ENCODE measurements around the gene MRTO4. TPM values are rescaled to one million over a fixed set of nuclear protein-coding genes. Genes with fewer than 3 reads are reported as not detected.
A peak's percentile ranks its signal among the peaks of the same experiment; 100 is the strongest.

Gene MRTO4
- total and polyA plus RNA-seq, 9 of the 15 experiments (the other 6 are each of a cell fraction or from before 2014, with no cell fraction given) = 62.0 to 173 (median 146) TPM

- TF ChIP-seq, protein P1, sequence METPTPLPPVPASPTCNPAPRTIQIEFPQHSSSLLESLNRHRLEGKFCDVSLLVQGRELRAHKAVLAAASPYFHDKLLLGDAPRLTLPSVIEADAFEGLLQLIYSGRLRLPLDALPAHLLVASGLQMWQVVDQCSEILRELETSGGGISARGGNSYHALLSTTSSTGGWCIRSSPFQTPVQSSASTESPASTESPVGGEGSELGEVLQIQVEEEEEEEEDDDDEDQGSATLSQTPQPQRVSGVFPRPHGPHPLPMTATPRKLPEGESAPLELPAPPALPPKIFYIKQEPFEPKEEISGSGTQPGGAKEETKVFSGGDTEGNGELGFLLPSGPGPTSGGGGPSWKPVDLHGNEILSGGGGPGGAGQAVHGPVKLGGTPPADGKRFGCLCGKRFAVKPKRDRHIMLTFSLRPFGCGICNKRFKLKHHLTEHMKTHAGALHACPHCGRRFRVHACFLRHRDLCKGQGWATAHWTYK (CRISPR knock-in tag; IDR thresholded peaks at IDR 0.05) = no peak
- TF ChIP-seq ZNF77 (CRISPR knock-in tag; IDR thresholded peaks at IDR 0.05) = no peak
- no peak for TF ChIP-seq MLLT1 (IDR thresholded peaks at IDR 0.05)
- TF ChIP-seq MTA2 (IDR thresholded peaks at IDR 0.05; ENCODE audit: low read depth) = no peak
- no peak for TF ChIP-seq CBFB (CRISPR knock-in tag; IDR thresholded peaks at IDR 0.05)
- TF ChIP-seq ZNF778 (CRISPR knock-in tag; IDR thresholded peaks at IDR 0.05) = no peak
- TF ChIP-seq TCF3 (CRISPR knock-in tag; IDR thresholded peaks at IDR 0.05) = no peak
- TF ChIP-seq HDAC2 (IDR thresholded peaks at IDR 0.05) = peak; percentile 56; the same call in 1 of the 2 replicates
- no peak for TF ChIP-seq SP1 (CRISPR knock-in tag; IDR thresholded peaks at IDR 0.05)
- TF ChIP-seq SRSF3 (IDR thresholded peaks at IDR 0.05; ENCODE audit: insufficient read depth, low read length) = no peak
- TF ChIP-seq U2AF1 (optimal IDR thresholded peaks at IDR 0.05; ENCODE audit: low read depth, low read length) = no peak
- TF ChIP-seq SRSF9 (IDR thresholded peaks at IDR 0.05; ENCODE audit: borderline replicate concordance, low read depth, low read length) = no peak
- TF ChIP-seq CEBPB (tag; IDR thresholded peaks at IDR 0.05) = no peak
- TF ChIP-seq PBX2 (CRISPR knock-in tag; IDR thresholded peaks at IDR 0.05; ENCODE audit: low read depth) = no peak
- no peak for TF ChIP-seq PBX2 (tag; conservative IDR thresholded peaks at IDR 0.05; ENCODE audit: low read depth)
- no peak for TF ChIP-seq MYNN (IDR thresholded peaks at IDR 0.05)
- TF ChIP-seq MYNN (CRISPR knock-in tag; IDR thresholded peaks at IDR 0.05) = no peak
- TF ChIP-seq ZKSCAN3 (CRISPR knock-in tag; IDR thresholded peaks at IDR 0.05) = no peak
- TF ChIP-seq ADNP (tag; IDR thresholded peaks at IDR 0.05) = peak; percentile 72; the same call in 1 of the 2 replicates
- TF ChIP-seq MED1 (CRISPR knock-in tag; IDR thresholded peaks at IDR 0.05; ENCODE audit: borderline replicate concordance) = no peak
- no peak for TF ChIP-seq YBX1 (IDR thresholded peaks at IDR 0.05)
- TF ChIP-seq SMARCA5 (IDR thresholded peaks at IDR 0.05) = peak; percentile 75
- no peak for TF ChIP-seq COPS2 (conservative IDR thresholded peaks at IDR 0.05)
- no peak for TF ChIP-seq TAL1 (IDR thresholded peaks at IDR 0.05)
- TF ChIP-seq ZBTB2 (IDR thresholded peaks at IDR 0.05) = no peak
- peak; percentile 98 for TF ChIP-seq RBM25 (IDR thresholded peaks at IDR 0.05; ENCODE audit: low read depth, low read length, severe bottlenecking)
These were observed 838 bp upstream of the MRTO4 start (continued) for GRCh38 chr1:19250629-19251304.

Measured in K562 (cell line).